Liver (tissue), 3 donors: ENCODE measurements around the gene ZNF148.

Experiments
- FOXA1 ChIP-seq: IDR thresholded peaks from 2 replicates; pipeline ENCODE4 v1.6.1; 2016; ENCODE audit warnings: antibody characterized with exemption
- GABPA ChIP-seq, 2 donors: IDR thresholded peaks in 1 of 2; conservative IDR thresholded peaks in 1 of 2; 2 replicates each; pipeline ENCODE4 v1.6.1; 2016; ENCODE audit warnings: antibody characterized with exemption in 2 of 2, mild to moderate bottlenecking in 1 of 2, moderate library complexity in 1 of 2
- HNF4G ChIP-seq: IDR thresholded peaks from 2 replicates; pipeline ENCODE4 v1.6.1; 2016; ENCODE audit warnings: antibody characterized with exemption
- JUND ChIP-seq, 2 donors: IDR thresholded peaks; 2 replicates each; pipeline ENCODE4 v1.6.1; 2016; ENCODE audit warnings: antibody characterized with exemption in 2 of 2
- MAX ChIP-seq: IDR thresholded peaks from 2 replicates; pipeline ENCODE4 v1.6.1; 2016; ENCODE audit warnings: antibody characterized with exemption
- RAD21 ChIP-seq, 2 donors: IDR thresholded peaks; 2 replicates each; pipeline ENCODE4 v1.6.1; 2016; ENCODE audit warnings: antibody characterized with exemption in 2 of 2, mild to moderate bottlenecking in 2 of 2
- RXRA ChIP-seq, 2 donors: IDR thresholded peaks; 2 replicates each; pipeline ENCODE4 v1.6.1; 2017 to 2018; ENCODE audit warnings: antibody characterized with exemption in 2 of 2, mild to moderate bottlenecking in 1 of 2
- SP1 ChIP-seq: IDR thresholded peaks from 2 replicates; pipeline ENCODE4 v1.6.1; 2018; ENCODE audit warnings: antibody characterized with exemption, mild to moderate bottlenecking
- TAF1 ChIP-seq: conservative IDR thresholded peaks from 2 replicates; pipeline ENCODE4 v1.6.1; 2016; ENCODE audit warnings: antibody characterized with exemption, mild to moderate bottlenecking
- TF ChIP-seq, protein P1 (sequence below): fragments of 150-350 bp; IDR thresholded peaks from 2 replicates; pipeline ENCODE4 v1.5.1; 2017; ENCODE audit warnings: improper control_type of control experiment, low read depth, low read length; ENCODE audit not compliant: missing input control
- TF ChIP-seq, protein P2 (sequence below): IDR thresholded peaks from 2 replicates; pipeline ENCODE4 v1.6.1; 2016; ENCODE audit warnings: antibody characterized with exemption
- donor health status: healthy.
- donor health status: healthy.

DNA sequence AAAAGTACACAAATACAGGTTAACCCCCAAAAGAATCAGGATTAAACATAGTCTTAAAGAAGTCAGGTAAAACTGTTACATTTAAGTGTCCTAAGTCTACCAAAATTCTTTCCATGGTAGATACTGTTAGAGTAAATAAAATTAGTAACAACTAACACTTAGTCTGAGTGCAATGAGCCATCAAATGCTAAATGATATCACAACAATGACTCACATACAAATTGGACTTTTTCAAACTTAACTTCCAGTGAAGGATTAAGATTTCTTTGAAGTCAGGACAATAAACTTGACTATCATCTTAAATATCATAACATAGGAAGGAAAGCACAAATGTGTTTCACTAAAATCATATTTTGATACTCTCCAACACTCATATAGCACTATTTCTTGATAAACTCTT is 43.9 kb downstream of the ZNF148 start:
- TF ChIP-seq, protein P1, sequence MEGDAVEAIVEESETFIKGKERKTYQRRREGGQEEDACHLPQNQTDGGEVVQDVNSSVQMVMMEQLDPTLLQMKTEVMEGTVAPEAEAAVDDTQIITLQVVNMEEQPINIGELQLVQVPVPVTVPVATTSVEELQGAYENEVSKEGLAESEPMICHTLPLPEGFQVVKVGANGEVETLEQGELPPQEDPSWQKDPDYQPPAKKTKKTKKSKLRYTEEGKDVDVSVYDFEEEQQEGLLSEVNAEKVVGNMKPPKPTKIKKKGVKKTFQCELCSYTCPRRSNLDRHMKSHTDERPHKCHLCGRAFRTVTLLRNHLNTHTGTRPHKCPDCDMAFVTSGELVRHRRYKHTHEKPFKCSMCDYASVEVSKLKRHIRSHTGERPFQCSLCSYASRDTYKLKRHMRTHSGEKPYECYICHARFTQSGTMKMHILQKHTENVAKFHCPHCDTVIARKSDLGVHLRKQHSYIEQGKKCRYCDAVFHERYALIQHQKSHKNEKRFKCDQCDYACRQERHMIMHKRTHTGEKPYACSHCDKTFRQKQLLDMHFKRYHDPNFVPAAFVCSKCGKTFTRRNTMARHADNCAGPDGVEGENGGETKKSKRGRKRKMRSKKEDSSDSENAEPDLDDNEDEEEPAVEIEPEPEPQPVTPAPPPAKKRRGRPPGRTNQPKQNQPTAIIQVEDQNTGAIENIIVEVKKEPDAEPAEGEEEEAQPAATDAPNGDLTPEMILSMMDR, result no peak
- TF ChIP-seq JUND (IDR thresholded peaks at IDR 0.05) (no peak), TAF1 (no peak), RAD21 (IDR thresholded peaks at IDR 0.05) (no peak), MAX (no peak), GABPA (IDR thresholded peaks at IDR 0.05 in 1 of 2, conservative IDR thresholded peaks at IDR 0.05 in 1 of 2) (no peak), SP1 (no peak), HNF4G (no peak), FOXA1 (no peak), RXRA (IDR thresholded peaks at IDR 0.05) (no peak)
- TF ChIP-seq, protein P2, sequence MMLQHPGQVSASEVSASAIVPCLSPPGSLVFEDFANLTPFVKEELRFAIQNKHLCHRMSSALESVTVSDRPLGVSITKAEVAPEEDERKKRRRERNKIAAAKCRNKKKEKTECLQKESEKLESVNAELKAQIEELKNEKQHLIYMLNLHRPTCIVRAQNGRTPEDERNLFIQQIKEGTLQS, result no peak
